Epithelial cell of proximal tubule (primary cell): Measurements from ENCODE around the gene TNFRSF18. TPM values are rescaled to one million over a fixed set of nuclear protein-coding genes. Genes with fewer than 3 reads are reported as not detected.

Experiments used
- DNase-seq: peaks from one replicate; pipeline ENCODE4 v3.0.0-alpha.2; 2011; ENCODE audit warnings: low read depth
- H3K4me3 ChIP-seq: 2 replicates; pipeline ENCODE4 v1.5.1; 2011; ENCODE audit warnings: low read depth, mild to moderate bottlenecking, low read length
- total RNA-seq: library from RNA; depleted of rRNA; stranded (reverse); fragments of >200 nt; gene quantifications from 2 replicates; pipeline ENCODE4 v1.2.3, GENCODE V29; 2015
- TF ChIP-seq, protein P1 (sequence below): conservative IDR thresholded peaks from 2 replicates; pipeline ENCODE4 v1.5.1; 2012; ENCODE audit warnings: low read depth, mild to moderate bottlenecking, low read length

Gene TNFRSF18
- total RNA-seq, 1 donor from 2014 or later: 3.1 TPM

DNA sequence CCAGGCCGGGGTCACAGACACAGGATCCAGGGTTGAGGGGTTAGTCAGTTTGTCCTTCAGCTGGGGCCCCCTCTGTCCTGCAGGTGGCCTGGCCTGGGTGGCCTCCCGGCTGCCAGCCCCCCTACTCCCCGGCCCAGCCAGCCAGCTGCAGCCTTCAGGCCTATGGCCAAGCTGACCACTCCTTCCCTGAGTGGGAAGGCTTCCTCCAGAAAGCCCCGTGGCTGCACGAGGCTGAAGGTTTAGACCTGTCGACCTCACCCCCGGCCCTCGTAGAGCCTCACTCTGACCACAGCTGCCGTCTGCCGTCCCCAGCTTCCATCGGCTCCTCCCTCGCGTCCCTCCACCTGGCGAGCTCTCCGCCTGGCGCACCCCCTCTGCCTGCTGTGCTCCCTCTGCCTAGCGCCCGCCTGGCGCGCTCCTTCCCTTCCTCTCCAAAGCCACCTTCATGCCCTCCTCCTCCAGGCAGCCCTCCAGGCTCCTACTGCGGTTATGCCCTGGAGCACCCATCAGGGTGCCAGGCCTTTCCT lies 23.1 kb downstream of the TNFRSF18 start:
- H3K4me3 ChIP-seq: no peak overlapping the region
- no peak for DNase-seq
- TF ChIP-seq, protein P1, sequence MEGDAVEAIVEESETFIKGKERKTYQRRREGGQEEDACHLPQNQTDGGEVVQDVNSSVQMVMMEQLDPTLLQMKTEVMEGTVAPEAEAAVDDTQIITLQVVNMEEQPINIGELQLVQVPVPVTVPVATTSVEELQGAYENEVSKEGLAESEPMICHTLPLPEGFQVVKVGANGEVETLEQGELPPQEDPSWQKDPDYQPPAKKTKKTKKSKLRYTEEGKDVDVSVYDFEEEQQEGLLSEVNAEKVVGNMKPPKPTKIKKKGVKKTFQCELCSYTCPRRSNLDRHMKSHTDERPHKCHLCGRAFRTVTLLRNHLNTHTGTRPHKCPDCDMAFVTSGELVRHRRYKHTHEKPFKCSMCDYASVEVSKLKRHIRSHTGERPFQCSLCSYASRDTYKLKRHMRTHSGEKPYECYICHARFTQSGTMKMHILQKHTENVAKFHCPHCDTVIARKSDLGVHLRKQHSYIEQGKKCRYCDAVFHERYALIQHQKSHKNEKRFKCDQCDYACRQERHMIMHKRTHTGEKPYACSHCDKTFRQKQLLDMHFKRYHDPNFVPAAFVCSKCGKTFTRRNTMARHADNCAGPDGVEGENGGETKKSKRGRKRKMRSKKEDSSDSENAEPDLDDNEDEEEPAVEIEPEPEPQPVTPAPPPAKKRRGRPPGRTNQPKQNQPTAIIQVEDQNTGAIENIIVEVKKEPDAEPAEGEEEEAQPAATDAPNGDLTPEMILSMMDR: no peak

- H3K4me3 ChIP-seq: no peak overlapping the region
- TF ChIP-seq, protein P1: no peak
- DNase-seq: no peak
Observed at GRCh38 chr1:1182491-1183220, 23.7 kb downstream of the TNFRSF18 start.

DNA sequence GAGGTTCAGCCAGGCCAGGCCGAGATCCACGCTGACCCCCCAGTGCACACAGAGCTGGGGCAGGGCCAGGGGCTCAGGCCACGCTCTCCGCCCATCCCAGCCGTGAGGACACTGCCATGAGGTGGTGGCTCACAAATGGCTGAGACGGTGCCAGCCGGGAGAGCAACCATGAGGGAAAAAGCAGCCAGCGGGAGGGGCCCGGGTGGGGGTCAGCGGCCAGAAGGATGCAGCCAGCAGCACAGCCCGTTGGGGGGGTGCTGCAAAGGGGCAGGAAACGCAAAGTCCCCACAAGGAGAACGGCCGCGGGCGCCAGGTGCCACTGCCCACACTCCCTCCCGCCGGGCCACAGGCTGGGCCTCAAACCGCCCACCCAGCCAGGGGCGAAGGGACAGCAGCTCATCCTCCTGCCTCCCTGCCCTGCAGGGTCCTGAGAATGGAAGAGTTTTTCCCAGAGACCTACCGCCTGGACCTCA lies 24.4 kb downstream of the TNFRSF18 start:
- TF ChIP-seq, protein P1: no peak
- DNase-seq: no peak
- no peak overlapping the region for H3K4me3 ChIP-seq

- H3K4me3 ChIP-seq: no peak overlapping the region
- TF ChIP-seq, protein P1: no peak
- DNase-seq: no peak
Observed at GRCh38 chr1:1181129-1181937, 25.1 kb downstream of the TNFRSF18 start.

DNA sequence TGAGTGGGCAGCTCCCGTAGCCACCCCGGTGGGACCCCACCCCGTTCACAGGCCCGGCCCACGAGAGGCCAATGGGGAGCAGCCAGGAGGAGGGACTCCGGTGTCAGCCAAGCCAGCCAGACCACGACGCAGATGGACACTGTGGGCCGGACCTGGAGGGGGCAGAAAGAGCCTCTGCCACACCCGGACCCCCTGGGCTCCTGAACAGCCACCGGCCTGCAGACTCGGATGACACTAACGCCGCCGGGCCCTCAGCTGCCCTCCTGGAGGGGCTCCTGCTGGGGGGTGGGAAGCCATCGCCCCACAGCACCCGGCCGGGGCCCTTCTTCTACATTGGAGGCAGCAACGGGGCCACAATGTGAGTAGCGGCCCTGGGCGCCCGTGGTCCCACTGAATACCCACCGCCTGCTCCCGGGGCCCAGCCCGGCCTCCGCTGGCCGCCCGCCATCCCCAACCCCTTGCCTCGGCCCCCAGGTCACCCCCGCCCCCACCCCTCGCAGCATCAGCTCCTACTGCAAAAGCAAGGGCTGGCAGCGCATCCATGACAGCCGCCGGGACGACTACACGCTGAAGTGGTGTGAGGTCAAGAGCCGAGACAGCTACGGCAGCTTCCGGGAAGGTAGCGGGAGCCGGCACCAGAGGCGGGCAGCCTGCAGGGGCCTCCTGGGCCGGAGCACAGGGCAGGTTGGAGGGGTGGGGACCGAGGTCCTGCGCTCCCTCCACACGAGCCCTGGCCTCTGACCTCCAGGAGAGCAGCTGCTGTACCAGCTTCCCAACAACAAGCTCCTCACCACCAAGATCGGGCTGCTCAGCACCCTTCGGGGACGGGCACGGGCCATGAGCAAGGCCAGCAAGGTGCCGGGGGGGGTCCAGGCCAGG lies 26.2 kb downstream of the TNFRSF18 start:
- DNase-seq: no peak
- TF ChIP-seq, protein P1: no peak
- no peak overlapping the region for H3K4me3 ChIP-seq

- TF ChIP-seq, protein P1: no peak
- no peak overlapping the region for H3K4me3 ChIP-seq
- DNase-seq: no peak
Observed at GRCh38 chr1:1179346-1179982, 26.9 kb downstream of the TNFRSF18 start.
